ENCODE measurements around the gene TMEM52.

- no peak for TF ChIP-seq EZH2 (IDR thresholded peaks at IDR 0.05; ENCODE audit: borderline replicate concordance)
- TF ChIP-seq, protein P1, sequence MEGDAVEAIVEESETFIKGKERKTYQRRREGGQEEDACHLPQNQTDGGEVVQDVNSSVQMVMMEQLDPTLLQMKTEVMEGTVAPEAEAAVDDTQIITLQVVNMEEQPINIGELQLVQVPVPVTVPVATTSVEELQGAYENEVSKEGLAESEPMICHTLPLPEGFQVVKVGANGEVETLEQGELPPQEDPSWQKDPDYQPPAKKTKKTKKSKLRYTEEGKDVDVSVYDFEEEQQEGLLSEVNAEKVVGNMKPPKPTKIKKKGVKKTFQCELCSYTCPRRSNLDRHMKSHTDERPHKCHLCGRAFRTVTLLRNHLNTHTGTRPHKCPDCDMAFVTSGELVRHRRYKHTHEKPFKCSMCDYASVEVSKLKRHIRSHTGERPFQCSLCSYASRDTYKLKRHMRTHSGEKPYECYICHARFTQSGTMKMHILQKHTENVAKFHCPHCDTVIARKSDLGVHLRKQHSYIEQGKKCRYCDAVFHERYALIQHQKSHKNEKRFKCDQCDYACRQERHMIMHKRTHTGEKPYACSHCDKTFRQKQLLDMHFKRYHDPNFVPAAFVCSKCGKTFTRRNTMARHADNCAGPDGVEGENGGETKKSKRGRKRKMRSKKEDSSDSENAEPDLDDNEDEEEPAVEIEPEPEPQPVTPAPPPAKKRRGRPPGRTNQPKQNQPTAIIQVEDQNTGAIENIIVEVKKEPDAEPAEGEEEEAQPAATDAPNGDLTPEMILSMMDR (IDR thresholded peaks at IDR 0.05; ENCODE audit: poor library complexity): no peak
- TF ChIP-seq EZH2phosphoT487 (IDR thresholded peaks at IDR 0.05; ENCODE audit: low read depth, severe bottlenecking, unreplicated experiment): no peak
These were observed 48.1 kb upstream of the TMEM52 start for GRCh38 chr1:1967151-1967550.

All from hepatocyte (in vitro differentiated cells).